Breast epithelium (tissue), 3 donors: Measurements from ENCODE around the gene WBP1L.

ENCODE experiments used
- POLR2A ChIP-seq: fragments of 450-650 bp; IDR thresholded peaks from one replicate; pipeline ENCODE4 v1.6.1; 2016; ENCODE audit warnings: antibody characterized with exemption, mild to moderate bottlenecking, moderate library complexity
- TF ChIP-seq, protein P1 (sequence below), 3 donors: fragments of 450-650 bp; IDR thresholded peaks; one replicate each; pipeline ENCODE4 v1.5.1; 2016 to 2017; ENCODE audit warnings: antibody characterized with exemption in 3 of 3, mild to moderate bottlenecking in 3 of 3, moderate library complexity in 3 of 3

DNA sequence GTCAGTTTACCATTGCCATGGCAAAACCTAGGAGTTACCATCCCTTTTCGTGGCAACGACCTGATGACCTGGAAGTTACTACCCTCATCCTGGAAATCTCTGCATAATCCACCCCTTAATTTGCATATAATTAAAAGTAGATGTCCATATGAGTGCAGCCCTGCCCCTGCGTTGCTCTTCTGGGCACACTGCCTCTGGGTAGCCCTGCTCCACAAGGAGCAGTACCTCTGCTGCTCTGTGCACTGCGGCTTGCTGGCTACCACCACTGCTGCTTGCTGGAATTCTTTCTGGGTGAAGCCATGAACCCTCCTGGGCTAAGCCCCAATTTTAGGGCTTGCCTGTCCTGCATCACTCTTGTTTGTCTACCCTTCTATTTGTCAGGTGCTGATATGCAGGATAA is 80.9 kb downstream of the WBP1L start:
- TF ChIP-seq POLR2A, result no peak
- TF ChIP-seq, protein P1, sequence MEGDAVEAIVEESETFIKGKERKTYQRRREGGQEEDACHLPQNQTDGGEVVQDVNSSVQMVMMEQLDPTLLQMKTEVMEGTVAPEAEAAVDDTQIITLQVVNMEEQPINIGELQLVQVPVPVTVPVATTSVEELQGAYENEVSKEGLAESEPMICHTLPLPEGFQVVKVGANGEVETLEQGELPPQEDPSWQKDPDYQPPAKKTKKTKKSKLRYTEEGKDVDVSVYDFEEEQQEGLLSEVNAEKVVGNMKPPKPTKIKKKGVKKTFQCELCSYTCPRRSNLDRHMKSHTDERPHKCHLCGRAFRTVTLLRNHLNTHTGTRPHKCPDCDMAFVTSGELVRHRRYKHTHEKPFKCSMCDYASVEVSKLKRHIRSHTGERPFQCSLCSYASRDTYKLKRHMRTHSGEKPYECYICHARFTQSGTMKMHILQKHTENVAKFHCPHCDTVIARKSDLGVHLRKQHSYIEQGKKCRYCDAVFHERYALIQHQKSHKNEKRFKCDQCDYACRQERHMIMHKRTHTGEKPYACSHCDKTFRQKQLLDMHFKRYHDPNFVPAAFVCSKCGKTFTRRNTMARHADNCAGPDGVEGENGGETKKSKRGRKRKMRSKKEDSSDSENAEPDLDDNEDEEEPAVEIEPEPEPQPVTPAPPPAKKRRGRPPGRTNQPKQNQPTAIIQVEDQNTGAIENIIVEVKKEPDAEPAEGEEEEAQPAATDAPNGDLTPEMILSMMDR (IDR thresholded peaks at IDR 0.05), result no peak
